ENCODE data around the gene TDG. TPM values are rescaled to one million over a fixed set of nuclear protein-coding genes. Genes with fewer than 3 reads are reported as not detected.
A peak's percentile ranks its signal among the peaks of the same experiment; 100 is the strongest.

The TDG gene
- 10 to 100 TPM; 37.4 to 37.5 TPM for total RNA-seq

- intact Hi-C loops (cut with micrococcal nuclease): loop anchor here (1.0 to 5.0 kb wide), 3 partner anchors 9 to 84 kb away; a partner anchor contains a TSS
- Mint-ChIP-seq H3K27me3 (no peaks in the 10 kb centered on the region), H3K4me1 (ENCODE audit: low read depth) (peaks cover 40% of the 10 kb centered on the region), H3K4me3 (peak within 1 kb of the TSS; percentile 90), H3K27ac (peak within 1 kb of the TSS; percentile 98), H3K36me3 (ENCODE audit: low read depth) (peaks cover 32% of the 10 kb centered on the region), H3K9me3 (no peaks in the 10 kb centered on the region)
- ChIA-PET CTCF (interaction anchor here (0.9 to 2.2 kb wide), 15 partner anchors 9 to 144 kb away, joined by 3 to 9 read pairs (median 4); a partner anchor contains a TSS), POLR2A (interaction anchor here (0.7 to 5.7 kb wide), 16 partner anchors 9 to 323 kb away, joined by 3 to 76 read pairs (median 4); partner anchors contain the start of genes HCFC2, HSP90B1 and NFYB)
- peak; percentile 99 for DNase-seq
- ATAC-seq: peak; percentile 94
- no peak for TF ChIP-seq CTCF (IDR thresholded peaks at IDR 0.05)
These were observed at the start of gene TDG for GRCh38 chr12:103965590-103966504. Gene TDG, plus strand, starts transcription at chr12:103965872. Its CDS starts 166 bp downstream, at chr12:103966038.

- no peaks in the 10 kb centered on the region for H3K4me1 Mint-ChIP-seq (ENCODE audit: low read depth)
- no peak for ATAC-seq
- ChIA-PET CTCF (interaction anchor here (1.7 kb wide), 1 partner anchor 10 kb away, joined by 4 read pairs; no protein-coding TSS in a partner anchor), POLR2A (interaction anchor here (1.1 to 3.9 kb wide), 2 partner anchors 10 to 18 kb away, joined by 3 to 19 read pairs; no protein-coding TSS in a partner anchor)
- H3K36me3 Mint-ChIP-seq (ENCODE audit: low read depth): peaks cover 4% of the 10 kb centered on the region
- H3K27ac Mint-ChIP-seq: no peak overlapping the region
- TF ChIP-seq CTCF (IDR thresholded peaks at IDR 0.05): no peak
- no peaks in the 10 kb centered on the region for H3K27me3 Mint-ChIP-seq
- no peak for DNase-seq
- H3K4me3 Mint-ChIP-seq: no peak overlapping the region
- peaks cover 4% of the 10 kb centered on the region for H3K9me3 Mint-ChIP-seq
- intact Hi-C loops (cut with micrococcal nuclease): no loop called here
These were observed 47.8 kb upstream of the TDG start for GRCh38 chr12:103917873-103918272.

- DNase-seq (peak; percentile 85), ATAC-seq (peak; percentile 35)
- TF ChIP-seq CTCF (IDR thresholded peaks at IDR 0.05): no peak
- Mint-ChIP-seq H3K4me3 (peak overlapping the region; percentile 86), H3K27me3 (peaks cover under 1% of the 10 kb centered on the region), H3K27ac (peak overlapping the region; percentile 93), H3K9me3 (no peaks in the 10 kb centered on the region), H3K36me3 (ENCODE audit: low read depth) (peaks cover 18% of the 10 kb centered on the region), H3K4me1 (ENCODE audit: low read depth) (peaks cover 37% of the 10 kb centered on the region)
- POLR2A ChIA-PET: interaction anchor here (0.5 to 7.0 kb wide), 18 partner anchors 10 to 45 kb away, joined by 3 to 76 read pairs (median 3); partner anchors contain the start of gene TDG
- intact Hi-C loops (cut with micrococcal nuclease): loop anchor here (2.0 to 5.0 kb wide), 2 partner anchors 18 to 42 kb away; partner anchors contain the start of gene TDG
- CTCF ChIA-PET: interaction anchor here (0.9 to 1.3 kb wide), 5 partner anchors 9 to 41 kb away, joined by 3 to 5 read pairs (median 4); no protein-coding TSS in a partner anchor
These were observed 40.7 kb upstream of the TDG start for GRCh38 chr12:103924761-103925641.

GRCh38 chr12:103928682-103929045, 37.0 kb upstream of the TDG start:
- Mint-ChIP-seq H3K4me3 (peak overlapping the region; percentile 87), H3K36me3 (ENCODE audit: low read depth) (peaks cover 53% of the 10 kb centered on the region), H3K9me3 (no peaks in the 10 kb centered on the region), H3K27me3 (peaks cover 3% of the 10 kb centered on the region), H3K27ac (peak overlapping the region; percentile 99), H3K4me1 (ENCODE audit: low read depth) (peaks cover 49% of the 10 kb centered on the region)
- DNase-seq (peak; percentile 90), ATAC-seq (no peak)
- POLR2A ChIA-PET: interaction anchor here (0.6 to 7.0 kb wide), 15 partner anchors 13 to 360 kb away, joined by 3 to 90 read pairs (median 8); partner anchors contain the start of genes NFYB and TDG
- CTCF ChIA-PET: interaction anchor here (0.8 to 4.0 kb wide), 7 partner anchors 12 to 180 kb away, joined by 3 to 16 read pairs (median 4); partner anchors contain the start of gene TDG
- intact Hi-C loops (cut with micrococcal nuclease): loop anchor here (5.0 kb wide), 1 partner anchor 39 kb away; the partner anchor contains the start of gene TDG
- TF ChIP-seq CTCF (IDR thresholded peaks at IDR 0.05): no peak

Measured in activated CD8-positive, alpha-beta T cell treated with anti-CD3 and anti-CD28 coated beads for 36 hours (primary cell).